HG03457 (cell line): ENCODE data around the gene SKOR2.

Experiments used
- ATAC-seq: cut with Tn5 transposase; IDR thresholded peaks from one replicate; pipeline ENCODE4 v1.9.1; 2021; ENCODE audit warnings: moderate number of reproducible peaks; ENCODE audit not compliant: unreplicated experiment

Gene SKOR2

GRCh38 chr18:47251289-47252120 is at the start of gene SKOR2:
TSS of gene SKOR2 (minus strand) at chr18:47251660. CDS start at chr18:47249183, 2,477 bp downstream.
- ATAC-seq: no peak

- no peak for ATAC-seq
Observed at GRCh38 chr18:47296462-47296861, 45.0 kb upstream of the SKOR2 start.

GRCh38 chr18:47294801-47295200 is 43.3 kb upstream of the SKOR2 start:
- ATAC-seq: no peak

GRCh38 chr18:47288741-47289140 is 37.3 kb upstream of the SKOR2 start:
- ATAC-seq: no peak

GRCh38 chr18:47287911-47288585 is 36.6 kb upstream of the SKOR2 start:
- no peak for ATAC-seq

- no peak for ATAC-seq
Observed at GRCh38 chr18:47286776-47287410, 35.4 kb upstream of the SKOR2 start.

- ATAC-seq: no peak
Observed at GRCh38 chr18:47285456-47285855, 34.0 kb upstream of the SKOR2 start.

GRCh38 chr18:47284721-47285395 is 33.4 kb upstream of the SKOR2 start:
- no peak for ATAC-seq

- ATAC-seq: no peak
Observed at GRCh38 chr18:47283476-47283875, 32.0 kb upstream of the SKOR2 start.

- ATAC-seq: no peak
Observed at GRCh38 chr18:47280121-47280520, 28.7 kb upstream of the SKOR2 start.

GRCh38 chr18:47274961-47275360 is 23.5 kb upstream of the SKOR2 start:
- ATAC-seq: no peak

- no peak for ATAC-seq
Observed at GRCh38 chr18:47265197-47265596, 13.7 kb upstream of the SKOR2 start.

GRCh38 chr18:47264308-47264700 is 12.8 kb upstream of the SKOR2 start:
- ATAC-seq: no peak

GRCh38 chr18:47263430-47264307 is 12.2 kb upstream of the SKOR2 start:
- no peak for ATAC-seq

- ATAC-seq: no peak
Observed at GRCh38 chr18:47263150-47263429, 11.6 kb upstream of the SKOR2 start.

GRCh38 chr18:47262301-47263149 is 11.1 kb upstream of the SKOR2 start:
- no peak for ATAC-seq

- ATAC-seq: no peak
Observed at GRCh38 chr18:47261902-47262300, 10.4 kb upstream of the SKOR2 start.

GRCh38 chr18:47260924-47261701 is 9.7 kb upstream of the SKOR2 start:
- ATAC-seq: no peak
